ENCODE data around the gene ITGB7.

ITGB7 gene

DNA sequence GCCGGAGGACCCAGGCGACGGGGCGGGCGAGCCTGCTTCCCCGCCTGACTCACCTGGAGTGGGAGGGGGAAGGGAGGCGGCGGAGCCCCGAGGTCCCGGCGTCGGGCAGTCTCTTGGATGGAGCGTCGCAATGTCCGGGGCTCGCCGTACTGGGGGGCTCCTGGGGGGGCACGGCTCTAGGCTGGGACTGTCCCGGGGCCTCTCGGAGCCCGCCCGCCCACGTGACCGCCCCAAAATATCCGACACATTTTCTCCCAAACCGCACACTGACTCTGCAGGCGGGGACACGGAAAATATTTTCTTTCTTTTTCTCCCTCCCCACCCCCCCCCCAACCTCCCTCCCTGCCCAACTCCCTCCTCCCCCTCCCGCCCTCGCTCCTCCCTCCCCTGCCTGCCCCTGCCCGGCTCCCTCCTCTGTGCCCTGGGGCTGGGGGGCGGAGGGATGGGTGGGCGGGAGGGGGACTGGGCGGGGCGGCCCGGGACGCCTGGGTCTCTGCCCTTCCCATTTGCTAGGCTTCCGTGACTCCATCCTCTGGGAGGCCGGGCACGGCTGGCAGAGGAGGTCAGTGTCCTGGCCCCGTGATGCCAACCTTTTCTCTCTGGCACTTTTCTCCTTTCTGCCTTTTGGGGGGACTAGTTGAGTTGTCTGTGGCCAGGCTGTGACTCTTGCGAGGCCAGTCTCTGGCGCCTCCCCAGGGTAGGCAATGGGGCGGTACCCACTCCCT lies 25.0 kb upstream of the ITGB7 start, which contains the start of gene RARG:
TSS of gene RARG (minus strand) at position 289 of the 725 bp plus-strand sequence. CDS start 4,664 bp downstream, outside the sequence.
- DNase-seq (ENCODE audit: low read depth in 2 of 2), result peak; percentile 68 to 76

DNA sequence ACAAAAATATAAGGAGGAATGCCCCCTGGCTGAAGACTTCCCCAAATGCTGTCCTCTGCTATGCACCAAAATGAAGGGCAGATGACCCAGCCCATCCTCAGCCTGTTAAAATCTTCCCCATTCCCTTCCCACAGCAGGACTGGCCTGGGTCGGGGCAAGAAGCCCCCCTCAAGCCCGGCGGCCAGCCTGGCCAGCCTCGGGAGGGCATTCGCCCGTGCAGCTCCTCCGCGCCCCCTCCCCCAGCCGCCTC lies 24.5 kb upstream of the ITGB7 start:
- no peak for DNase-seq (ENCODE audit: low read depth in 2 of 2)

DNA sequence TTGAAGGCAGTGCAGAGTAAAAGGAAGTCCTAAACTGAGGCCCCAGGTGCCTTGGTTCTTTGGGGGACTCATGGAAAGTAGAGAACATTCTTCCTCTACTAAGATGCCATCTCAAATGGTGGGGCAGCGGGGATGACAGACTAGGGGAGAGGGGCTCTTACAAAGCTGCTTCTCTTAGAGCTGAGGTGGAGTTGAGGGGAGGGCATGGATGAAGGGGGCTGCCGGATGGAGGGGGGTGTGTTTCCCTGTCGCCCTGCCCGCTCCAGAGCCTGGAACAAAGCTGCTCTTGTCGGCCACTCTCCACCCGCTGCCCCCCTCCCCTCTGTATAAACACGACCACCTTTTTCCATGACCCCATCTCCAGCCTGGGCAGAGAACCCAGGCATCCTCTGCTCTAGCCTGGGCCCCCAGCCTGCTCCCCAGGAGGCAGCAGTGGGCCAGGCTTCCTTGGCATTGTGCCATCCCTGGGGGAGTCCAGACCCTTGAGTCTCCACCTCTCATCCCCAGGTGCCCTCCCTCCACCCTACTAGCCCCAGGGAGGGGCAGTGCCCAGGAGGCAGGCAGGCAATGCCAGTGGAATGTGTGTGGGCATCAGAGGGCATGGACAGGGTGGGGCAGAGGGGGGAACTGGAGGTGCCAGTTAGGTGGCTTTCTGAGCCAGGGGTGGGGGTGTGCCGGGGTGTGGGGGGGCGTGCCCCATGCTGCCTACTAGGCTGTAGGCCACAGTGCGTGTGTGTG lies 23.2 kb upstream of the ITGB7 start:
- DNase-seq (ENCODE audit: low read depth in 2 of 2), result no peak

DNA sequence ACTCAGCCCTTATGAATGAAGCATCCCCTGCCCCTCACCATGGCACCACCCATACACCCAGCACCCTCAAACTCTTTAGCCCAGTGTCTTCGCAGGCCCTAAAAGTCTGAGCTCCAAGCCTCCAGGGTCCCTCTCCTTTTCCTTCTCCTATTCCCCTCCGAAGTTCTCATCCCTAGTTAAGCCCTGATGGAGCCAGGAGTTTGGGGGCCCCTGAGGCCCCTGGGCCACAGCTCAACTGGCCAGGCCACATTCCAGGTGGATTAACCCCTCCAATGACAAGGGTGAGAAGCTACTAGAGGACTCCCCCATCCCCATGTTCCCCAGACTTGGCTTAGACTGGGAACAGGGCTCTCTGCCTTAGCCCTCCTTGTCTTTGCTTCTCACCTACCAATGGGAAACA lies 22.4 kb upstream of the ITGB7 start:
- DNase-seq (ENCODE audit: low read depth in 2 of 2), result no peak

DNA sequence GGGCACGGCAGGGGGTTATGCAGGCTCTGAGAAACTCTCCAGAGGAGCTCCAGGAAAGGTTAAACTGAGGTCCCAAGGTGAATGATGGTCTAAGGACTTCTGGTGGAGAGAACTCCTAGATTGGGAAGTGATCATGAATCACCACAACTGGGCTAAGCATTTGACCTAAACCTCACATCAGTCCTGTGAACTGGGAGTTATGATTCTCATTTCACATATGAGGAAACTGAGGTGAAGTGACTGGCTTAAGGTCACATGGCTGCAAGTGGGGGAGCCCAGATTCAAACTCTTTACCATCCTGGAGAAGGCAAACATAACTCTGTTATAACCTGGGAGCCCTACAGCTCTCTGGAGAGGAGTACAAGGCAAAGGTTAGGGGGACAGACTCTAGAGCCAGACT lies 20.8 kb upstream of the ITGB7 start:
- no peak for DNase-seq (ENCODE audit: low read depth in 2 of 2)

DNA sequence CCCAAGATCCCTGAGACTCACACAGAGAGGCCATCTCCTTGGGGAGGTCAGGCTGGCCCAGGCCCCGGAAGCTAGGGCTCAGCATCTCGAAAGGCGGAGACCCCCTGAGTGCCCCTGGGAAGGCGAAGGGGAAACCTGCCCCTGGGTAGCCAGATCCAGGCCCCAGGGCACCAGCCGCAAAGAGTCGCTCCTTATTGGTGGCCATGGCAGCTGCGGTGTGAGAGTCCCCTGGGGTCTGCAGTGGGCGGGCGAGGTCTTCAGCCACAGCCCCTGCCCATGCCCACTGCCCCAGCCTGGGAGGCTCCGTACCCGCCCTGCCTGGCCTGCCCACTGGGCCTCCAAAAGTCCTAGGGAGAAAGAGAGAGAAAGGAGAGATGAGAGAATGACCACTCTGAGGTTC lies 20.3 kb upstream of the ITGB7 start:
- no peak for DNase-seq (ENCODE audit: low read depth in 2 of 2)

DNA sequence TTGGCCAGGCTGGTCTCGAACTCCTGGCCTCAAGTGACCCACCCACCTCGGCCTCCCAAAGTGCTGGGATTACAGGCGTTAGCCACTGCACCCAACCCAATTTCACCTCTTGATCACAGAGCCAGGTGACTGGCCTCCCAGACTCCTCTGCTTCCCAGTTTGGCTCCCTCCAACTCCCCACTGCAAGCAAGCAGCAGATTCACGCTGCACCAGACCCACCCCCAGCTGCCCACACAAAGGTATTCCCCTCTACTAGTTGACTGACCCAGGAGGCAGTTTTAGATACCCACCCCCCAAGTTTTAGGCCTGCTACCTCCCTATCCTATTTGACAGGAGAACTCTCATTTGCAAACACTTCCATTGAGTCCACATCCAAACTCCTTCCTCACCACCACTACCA lies 19.8 kb upstream of the ITGB7 start:
- DNase-seq (ENCODE audit: low read depth in 2 of 2), result no peak

DNA sequence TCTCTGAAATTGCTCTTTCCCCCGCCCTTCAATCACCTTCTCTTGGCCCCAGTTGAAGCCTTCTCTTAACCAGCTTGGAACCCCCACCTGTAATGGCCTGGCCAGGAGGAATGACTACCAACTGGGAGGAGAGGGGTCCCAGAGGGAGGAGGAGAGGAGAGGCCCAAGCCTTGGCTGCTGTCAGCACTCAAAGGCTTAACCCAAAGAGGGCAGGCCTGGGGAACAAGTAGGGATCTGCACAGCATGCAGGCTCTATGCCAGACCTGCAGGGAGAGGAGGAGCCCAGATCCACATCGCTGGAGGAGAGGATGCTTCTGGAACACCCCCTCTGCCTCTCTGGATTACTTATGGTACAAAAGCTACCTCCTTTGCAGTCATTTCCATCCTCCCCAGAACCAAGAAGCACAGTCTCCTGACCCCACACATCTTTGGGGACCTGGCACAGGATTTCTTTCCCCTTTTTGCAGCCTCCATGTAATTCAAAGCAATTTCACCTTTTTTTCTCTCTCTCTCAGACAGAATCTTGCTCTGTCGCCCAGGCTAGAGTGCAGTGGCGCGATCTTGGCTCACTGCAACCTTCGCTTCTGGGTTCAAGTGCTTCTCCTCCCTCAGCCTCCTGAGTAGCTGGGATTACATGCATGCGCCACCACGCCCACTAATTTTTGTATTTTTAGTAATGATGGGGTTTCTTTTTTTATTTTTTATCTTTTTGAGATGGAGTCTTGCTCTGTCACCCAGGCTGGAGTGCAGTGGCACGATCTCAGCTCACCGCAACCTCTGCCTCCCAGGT lies 18.8 kb upstream of the ITGB7 start:
- no peak for DNase-seq (ENCODE audit: low read depth in 2 of 2)

DNA sequence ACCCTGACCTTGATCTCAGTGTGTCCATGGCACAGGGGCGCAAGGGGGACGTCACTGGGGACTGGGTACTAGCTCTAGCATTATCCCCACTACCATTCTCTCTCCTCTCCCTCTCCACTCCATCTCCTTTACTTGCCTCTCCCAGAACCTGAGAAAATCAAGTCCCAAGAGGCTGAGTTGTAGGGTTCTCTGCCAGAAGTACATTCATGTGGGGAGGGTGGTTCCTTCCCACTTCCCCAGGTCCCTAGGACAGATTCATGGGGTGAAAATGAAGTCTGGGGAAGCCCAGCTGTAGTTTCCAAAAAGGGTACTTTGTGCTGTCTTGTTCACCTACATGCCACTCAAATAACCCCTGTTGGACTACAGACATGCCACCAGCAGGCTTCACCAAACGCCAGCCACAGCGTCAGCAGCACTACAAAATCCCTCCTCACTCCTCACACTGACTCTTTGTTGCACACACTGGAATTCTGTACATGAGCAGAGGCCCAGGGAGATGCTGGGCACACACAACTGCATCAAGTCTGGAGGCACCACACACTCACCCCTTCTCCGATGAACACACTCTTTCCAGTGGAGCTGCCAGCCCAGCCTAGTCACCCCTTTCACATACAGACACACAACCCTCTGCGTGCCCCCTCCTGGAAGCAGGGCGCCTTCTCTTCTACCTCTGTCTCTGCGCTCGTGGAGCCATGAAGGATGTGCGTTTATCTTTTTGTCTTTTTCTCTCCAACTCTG lies 18.0 kb upstream of the ITGB7 start:
- no peak for DNase-seq (ENCODE audit: low read depth in 2 of 2)

DNA sequence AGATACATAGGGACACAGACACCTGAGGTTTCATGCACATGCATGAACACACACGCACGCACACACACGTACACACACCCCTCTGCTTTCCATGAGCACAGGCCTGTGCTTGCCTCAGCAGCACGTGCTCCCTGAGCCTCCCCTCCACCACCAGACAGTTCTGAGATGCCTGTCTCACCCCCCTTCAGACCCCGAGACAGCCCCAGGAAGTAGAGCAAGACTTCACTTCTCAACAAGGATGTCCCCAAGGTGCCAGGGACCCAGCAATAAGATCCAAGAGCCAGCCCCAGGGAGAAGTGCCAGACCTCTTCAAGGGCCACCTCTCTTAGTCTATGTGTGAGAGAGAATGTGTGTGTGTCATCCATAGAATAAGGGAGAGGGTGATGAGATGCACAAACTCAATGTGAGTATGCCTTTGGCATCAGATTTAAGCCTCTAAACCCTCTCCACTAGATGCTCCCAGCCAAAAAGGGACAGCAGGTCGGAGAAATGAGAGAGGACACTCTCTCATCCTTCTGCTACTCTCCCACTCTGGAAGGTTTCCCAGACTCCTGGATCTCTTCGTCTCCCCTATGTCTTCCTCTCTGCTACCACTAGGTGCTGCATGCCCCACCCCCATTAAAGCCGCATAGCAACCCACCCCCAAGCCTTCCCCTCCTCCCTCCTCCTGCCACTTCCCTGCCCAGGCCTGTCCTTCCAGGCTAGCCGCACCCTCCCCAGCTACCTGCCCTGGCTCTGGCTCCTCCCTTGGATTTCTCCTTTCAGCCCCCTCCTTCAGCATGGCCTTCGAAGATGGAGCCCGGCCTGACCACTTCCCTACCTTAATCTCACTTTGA lies 17.2 kb upstream of the ITGB7 start:
- DNase-seq (ENCODE audit: low read depth in 2 of 2), result no peak

DNA sequence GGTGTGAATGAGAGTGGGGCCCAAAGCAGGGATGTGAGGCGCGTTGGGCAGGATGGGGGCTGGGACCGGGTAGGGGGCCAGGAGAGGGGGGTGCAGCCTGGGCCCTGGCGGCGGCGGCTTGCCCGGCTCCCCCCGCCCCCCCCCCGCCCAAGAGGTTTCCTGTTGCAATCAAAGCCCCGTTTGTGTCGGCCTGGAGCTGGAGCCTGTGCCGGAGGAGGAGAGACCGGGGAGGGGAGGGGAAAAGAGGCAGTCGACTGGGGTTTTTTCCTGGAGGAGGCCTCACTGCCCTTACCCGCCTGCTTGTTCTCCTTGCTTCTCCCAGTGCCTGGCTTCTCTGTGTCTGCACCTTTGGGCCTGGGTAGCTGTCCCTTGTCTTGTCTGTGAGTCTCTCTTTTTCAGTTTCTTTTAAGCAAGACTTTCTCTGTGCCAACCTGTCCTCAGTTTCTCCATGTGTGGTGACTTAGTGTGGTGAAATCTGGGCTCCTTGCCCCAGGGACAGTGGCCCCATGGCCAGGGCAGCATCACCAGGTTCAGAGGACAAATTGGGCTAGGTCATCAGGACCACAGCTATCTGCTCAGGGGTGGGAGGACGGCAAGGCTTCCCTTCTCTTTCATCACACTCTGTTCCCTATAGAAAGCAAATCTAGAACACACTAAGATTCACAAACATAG lies 16.5 kb upstream of the ITGB7 start:
- no peak for DNase-seq (ENCODE audit: low read depth in 2 of 2)

DNA sequence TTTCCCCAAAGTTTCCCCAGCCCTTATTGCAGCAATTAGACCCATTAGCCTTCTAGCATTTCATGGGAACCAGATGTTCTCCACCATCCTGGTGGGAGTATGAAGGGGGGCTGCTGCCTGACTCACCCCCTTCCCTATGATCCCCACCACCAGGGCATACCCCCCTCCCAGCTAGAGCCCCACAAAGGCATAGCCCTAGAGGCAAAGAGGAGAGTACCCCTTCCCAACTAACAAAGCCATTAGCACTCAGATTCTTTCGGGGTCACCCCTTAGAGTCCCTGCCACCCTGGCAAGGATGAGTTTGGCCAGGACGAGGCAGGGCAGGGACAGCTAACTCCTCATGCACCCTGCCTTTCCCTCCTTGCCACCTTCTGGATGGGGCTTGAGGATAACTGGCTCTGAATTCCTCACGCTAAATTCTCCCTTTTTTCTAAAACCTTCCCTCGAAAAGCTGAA lies 15.8 kb upstream of the ITGB7 start:
- DNase-seq (ENCODE audit: low read depth in 2 of 2), result no peak

DNA sequence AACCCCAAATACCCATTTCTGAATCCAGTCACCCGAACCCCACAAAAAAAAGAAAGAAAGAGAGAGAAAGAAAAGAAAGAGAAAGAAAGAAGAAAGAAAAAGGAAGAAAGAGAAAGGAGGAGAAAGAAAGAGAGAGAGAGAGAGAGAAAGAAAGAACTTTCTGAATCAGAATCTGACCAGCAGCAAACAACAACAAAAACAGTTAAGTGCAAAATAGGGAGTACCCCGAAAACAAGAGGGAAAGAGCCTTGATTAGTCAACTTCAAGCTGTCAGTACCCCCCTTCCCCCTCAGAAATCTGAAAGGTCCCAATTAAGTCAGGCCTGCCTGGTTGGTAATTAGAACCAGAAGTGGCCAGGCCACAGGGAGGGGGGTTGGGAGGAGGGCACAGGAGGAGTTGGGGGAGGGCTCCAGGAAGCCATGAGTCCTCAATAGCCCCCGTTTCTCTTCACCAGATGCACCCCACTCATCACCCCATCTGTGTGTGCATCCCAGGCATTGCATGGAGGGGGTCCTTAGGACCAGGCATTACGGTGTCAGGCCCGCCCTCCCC lies 15.2 kb upstream of the ITGB7 start:
- DNase-seq (ENCODE audit: low read depth in 2 of 2), result no peak

DNA sequence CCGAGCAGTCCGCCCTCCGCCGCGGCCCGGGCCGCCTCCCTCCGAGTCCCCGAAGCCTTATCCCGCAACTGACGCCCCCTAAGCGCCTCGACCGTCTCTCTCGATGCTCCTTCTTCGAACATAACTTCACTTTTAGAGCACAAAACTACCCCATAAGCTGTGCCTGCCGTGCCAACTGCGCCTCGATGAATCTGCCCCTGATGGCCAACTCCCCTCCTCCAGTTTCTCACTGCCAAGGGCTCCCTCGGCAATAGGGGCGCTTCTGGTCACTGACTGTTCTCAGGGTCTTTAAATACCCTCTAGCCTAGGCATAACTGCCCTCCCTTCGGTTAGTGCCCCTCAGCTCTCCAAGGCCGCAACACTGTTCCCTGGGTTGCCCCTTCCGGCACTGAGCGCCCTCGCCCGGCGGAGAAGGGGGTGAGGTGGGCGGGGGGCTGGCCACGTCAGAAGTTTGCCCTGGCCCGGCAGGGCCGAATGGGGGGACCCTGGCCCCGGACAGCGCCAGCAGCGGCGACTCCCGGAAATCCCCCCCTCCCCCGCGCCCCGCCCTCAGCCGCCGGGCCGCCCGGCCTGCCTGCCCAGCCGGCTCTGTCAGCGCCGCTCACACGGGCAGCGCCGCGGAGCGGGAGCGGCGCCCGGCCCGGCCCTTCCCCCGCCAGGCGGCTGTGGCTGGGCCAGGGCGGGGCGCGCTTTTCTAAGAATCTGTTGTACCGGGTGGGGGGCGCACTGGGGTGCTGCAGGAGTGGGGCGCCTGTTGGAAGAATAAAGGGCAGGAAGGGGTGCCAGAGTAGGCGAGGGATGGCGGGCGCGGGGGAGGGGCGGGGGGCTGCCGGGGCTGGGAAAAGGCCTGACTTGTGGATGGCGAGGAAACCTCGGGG lies 14.4 kb upstream of the ITGB7 start:
- DNase-seq (ENCODE audit: low read depth in 2 of 2), result no peak

DNA sequence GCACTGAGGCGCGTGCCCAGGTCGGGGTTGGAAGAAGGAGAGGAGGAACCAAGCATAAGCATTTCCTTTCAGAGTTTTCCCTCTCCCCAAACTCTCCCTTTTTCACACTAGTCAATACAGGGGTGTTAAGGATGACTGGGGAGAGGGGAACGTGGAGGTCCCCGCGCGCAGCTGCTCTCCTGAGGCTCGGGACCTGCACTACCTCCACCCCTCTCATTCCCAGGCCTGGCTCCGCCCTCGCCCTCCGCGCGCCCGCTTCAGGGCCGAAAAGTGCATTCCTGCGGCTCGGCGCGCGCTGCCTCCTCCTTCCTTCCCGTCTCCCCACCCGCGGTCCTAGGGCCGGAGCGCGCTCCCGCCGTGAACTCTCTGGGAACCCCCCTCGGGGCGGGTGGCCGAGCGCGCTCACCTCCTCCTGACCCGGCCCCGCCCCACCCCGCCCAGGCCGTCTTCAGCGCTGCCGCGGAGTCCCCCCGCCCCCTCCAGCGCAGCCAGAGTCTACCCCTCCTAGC lies 13.7 kb upstream of the ITGB7 start:
- peak; percentile 56 to 78 for DNase-seq (ENCODE audit: low read depth in 2 of 2)

DNA sequence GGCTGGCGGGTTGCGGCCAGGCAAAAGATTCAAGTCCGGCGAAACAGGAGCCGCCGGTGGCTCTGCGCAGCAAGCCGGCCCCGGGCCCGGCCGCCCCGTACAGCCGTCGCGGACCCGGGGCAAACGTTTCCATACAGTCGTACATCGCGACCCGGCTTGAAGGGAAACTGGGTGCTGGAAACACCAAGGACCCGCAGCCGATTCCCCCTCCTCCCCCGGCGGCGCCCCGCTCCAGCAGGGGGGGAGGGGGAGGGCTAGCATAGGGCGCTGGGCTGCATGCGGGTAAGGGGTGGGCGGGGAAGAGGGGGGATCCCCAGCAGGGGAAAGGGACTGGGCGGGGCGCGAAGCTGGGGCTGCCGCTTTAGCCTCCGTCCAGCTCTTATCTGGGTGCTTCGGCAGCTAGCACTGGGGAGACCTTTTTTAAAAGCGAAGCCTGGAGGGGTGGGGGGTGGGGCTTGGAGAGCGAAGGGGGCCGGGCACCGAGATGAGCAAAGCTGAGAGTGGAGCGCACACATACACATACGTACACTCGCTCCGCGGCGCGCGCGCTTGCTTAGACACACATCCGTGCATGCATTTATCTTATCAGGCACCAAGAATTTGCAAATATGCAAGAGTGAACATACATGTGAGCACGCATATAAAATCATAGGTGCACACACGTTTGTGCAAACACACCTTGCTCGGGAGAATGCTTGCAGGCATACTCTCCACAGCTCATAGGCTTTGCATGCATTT lies 13.1 kb upstream of the ITGB7 start:
- peak in 1 of 2 donors; percentile 61 for DNase-seq (ENCODE audit: low read depth in 2 of 2)

DNA sequence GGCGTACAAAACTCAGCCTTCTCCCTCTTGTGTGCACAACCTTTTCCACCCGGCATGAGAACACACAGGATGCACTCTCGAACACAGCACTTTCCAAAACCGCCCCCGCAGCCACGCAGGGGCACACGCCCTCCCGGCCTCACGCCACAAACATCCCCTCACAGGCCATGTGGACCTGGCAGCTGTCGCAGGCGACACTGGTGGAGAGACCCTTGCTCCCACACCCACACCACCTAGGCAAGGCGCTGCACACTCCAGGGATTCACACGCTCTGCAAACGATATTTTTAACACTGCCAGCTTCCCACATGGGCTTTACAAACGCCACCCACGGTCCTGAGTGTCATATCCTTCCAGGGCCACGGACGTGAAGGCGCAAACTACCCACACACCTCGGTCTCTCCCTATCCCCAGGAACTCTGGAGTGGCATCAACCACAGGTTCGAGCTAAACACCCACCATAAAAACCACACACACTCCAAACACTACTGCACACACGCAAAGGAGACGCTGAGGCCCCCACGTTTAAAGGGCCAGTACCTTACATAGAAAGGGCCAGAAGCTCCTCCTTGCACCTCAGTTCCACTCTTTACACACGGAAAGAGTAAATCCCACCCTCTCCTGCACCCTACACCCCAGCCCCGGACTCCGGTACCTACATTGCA lies 12.4 kb upstream of the ITGB7 start:
- DNase-seq (ENCODE audit: low read depth in 2 of 2), result peak; percentile 65 to 70

All from stimulated activated CD8-positive, alpha-beta memory T cell treated with anti-CD3 and anti-CD28 coated beads, Interleukin-7, amount 100 ng/mL, for 4 hours (primary cell).